Esophagus squamous epithelium (tissue), 4 donors: ENCODE results near the gene GLMN.

ENCODE experiments used
- POLR2A ChIP-seq, 4 donors: fragments of 450-650 bp; IDR thresholded peaks; one replicate each; pipeline ENCODE4 v1.6.1; 2017; ENCODE audit warnings: antibody characterized with exemption in 4 of 4, mild to moderate bottlenecking in 4 of 4, moderate library complexity in 3 of 4
- TF ChIP-seq, protein P1 (sequence below), 6 experiments: fragments of 450-650 bp in 4 of 6; fragments of 200-600 bp in 2 of 6; sonication (generic) in 2 of 6; IDR thresholded peaks; one replicate each; pipeline ENCODE4 v1.5.1; 2016 to 2019; ENCODE audit warnings: antibody characterized with exemption in 6 of 6, mild to moderate bottlenecking in 4 of 6, moderate library complexity in 4 of 6

DNA sequence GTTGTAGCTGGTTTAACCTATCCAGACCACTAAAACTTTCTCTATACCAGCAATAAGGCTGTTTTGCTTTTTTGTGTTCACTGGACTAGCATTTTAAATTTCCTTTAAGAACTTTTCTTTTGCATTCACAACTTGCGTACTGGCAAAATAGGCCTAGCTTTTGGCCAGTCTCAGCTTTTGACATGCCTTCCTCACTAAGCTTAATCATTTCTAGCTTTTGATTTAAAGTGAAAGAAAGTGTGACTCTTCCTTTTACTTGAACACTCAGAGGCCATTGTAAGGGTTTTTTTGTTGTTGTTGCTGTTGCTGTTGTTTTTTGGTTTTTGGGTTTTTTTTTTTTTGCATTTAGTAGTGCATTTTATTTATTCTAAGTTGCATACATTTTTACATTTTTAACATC, 15.2 kb upstream of the GLMN start:
- TF ChIP-seq, protein P1, sequence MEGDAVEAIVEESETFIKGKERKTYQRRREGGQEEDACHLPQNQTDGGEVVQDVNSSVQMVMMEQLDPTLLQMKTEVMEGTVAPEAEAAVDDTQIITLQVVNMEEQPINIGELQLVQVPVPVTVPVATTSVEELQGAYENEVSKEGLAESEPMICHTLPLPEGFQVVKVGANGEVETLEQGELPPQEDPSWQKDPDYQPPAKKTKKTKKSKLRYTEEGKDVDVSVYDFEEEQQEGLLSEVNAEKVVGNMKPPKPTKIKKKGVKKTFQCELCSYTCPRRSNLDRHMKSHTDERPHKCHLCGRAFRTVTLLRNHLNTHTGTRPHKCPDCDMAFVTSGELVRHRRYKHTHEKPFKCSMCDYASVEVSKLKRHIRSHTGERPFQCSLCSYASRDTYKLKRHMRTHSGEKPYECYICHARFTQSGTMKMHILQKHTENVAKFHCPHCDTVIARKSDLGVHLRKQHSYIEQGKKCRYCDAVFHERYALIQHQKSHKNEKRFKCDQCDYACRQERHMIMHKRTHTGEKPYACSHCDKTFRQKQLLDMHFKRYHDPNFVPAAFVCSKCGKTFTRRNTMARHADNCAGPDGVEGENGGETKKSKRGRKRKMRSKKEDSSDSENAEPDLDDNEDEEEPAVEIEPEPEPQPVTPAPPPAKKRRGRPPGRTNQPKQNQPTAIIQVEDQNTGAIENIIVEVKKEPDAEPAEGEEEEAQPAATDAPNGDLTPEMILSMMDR (IDR thresholded peaks at IDR 0.05): no peak
- no peak for TF ChIP-seq POLR2A (IDR thresholded peaks at IDR 0.05)
